Bronchial epithelial cell (primary cell): ENCODE measurements around the gene MANSC4. TPM values are rescaled to one million over a fixed set of nuclear protein-coding genes. Genes with fewer than 3 reads are reported as not detected.

Experiments used
- DNase-seq: peaks from one replicate; pipeline ENCODE4 v3.0.0-alpha.2; 2010; ENCODE audit warnings: low read depth
- FAIRE-seq: peaks from 2 replicates; lab custom pipeline; 2011; peaks lifted over from hg19 to GRCh38; lab: Jason Lieb, UNC
- H3K27me3 ChIP-seq: 2 replicates; pipeline ENCODE4 v1.5.1; 2011; ENCODE audit warnings: low read length; ENCODE audit not compliant: control insufficient read depth, insufficient read depth
- H3K36me3 ChIP-seq: 2 replicates; pipeline ENCODE4 v1.5.1; 2011; ENCODE audit warnings: low read length; ENCODE audit not compliant: control insufficient read depth, insufficient read depth
- H3K4me3 ChIP-seq: 2 replicates; pipeline ENCODE4 v1.5.1; 2011; ENCODE audit warnings: mild to moderate bottlenecking, low read depth, low read length, control low read depth
- CTCF ChIP-seq: IDR thresholded peaks from 2 replicates; pipeline ENCODE4 v1.5.1; 2011; ENCODE audit warnings: mild to moderate bottlenecking, moderate library complexity, low read length, control low read depth, inconsistent platforms; ENCODE audit not compliant: insufficient read depth, severe bottlenecking
- total RNA-seq: library from RNA; depleted of rRNA; stranded (reverse); fragments of >200 nt; gene quantifications from 2 replicates; pipeline ENCODE4 v1.2.1, GENCODE V29; 2014

The MANSC4 gene
- total RNA-seq = not detected in 2 replicates

- no peak for FAIRE-seq
- peaks cover 1% of the 10 kb centered on the region for H3K36me3 ChIP-seq
- peak; percentile 49 for DNase-seq
- peak within 1 kb of the TSS; percentile 57 for H3K4me3 ChIP-seq
- peak; percentile 15 for TF ChIP-seq CTCF
- no peaks in the 10 kb centered on the region for H3K27me3 ChIP-seq
Measured at GRCh38 chr12:27779920-27780611, at the start of gene MANSC4, which contains the start of gene KLHL42. Gene MANSC4 (minus strand): TSS chr12:27780236. CDS start chr12:27771276, 8,960 bp downstream. Gene KLHL42 (plus strand): TSS chr12:27780233. CDS start chr12:27780331, 98 bp downstream.

- Histone ChIP-seq H3K4me3 (no peak overlapping the region), H3K36me3 (no peaks in the 10 kb centered on the region), H3K27me3 (no peaks in the 10 kb centered on the region)
- FAIRE-seq = no peak
- peak; percentile 80 for DNase-seq
- TF ChIP-seq CTCF = no peak
Measured at GRCh38 chr12:27828196-27828595, 48.2 kb upstream of the MANSC4 start.

- DNase-seq (peak; percentile 51), FAIRE-seq (no peak)
- no peaks in the 10 kb centered on the region for H3K36me3 ChIP-seq
- no peak for TF ChIP-seq CTCF
- no peak overlapping the region for H3K4me3 ChIP-seq
- no peaks in the 10 kb centered on the region for H3K27me3 ChIP-seq
Measured at GRCh38 chr12:27826076-27826475, 46.0 kb upstream of the MANSC4 start.

GRCh38 chr12:27824126-27824842 lies 44.2 kb upstream of the MANSC4 start:
- FAIRE-seq (peak; percentile 47), DNase-seq (no peak)
- TF ChIP-seq CTCF = no peak
- no peak overlapping the region for H3K4me3 ChIP-seq
- H3K27me3 ChIP-seq = no peaks in the 10 kb centered on the region
- no peaks in the 10 kb centered on the region for H3K36me3 ChIP-seq

GRCh38 chr12:27823038-27823437 lies 43.0 kb upstream of the MANSC4 start:
- FAIRE-seq = no peak
- no peak overlapping the region for H3K4me3 ChIP-seq
- no peaks in the 10 kb centered on the region for H3K27me3 ChIP-seq

More at GRCh38 chr12:27823038-27823437, 43.0 kb upstream of the MANSC4 start:
- TF ChIP-seq CTCF = no peak
- H3K36me3 ChIP-seq = no peaks in the 10 kb centered on the region
- DNase-seq = no peak
